ENCODE data around the gene TMTC2.

The TMTC2 gene

GRCh38 chr12:82852529-82852928 is 165.8 kb downstream of the TMTC2 start:
- no peak for DNase-seq

- DNase-seq, result no peak
Observed at GRCh38 chr12:82855872-82856271, 169.2 kb downstream of the TMTC2 start.

GRCh38 chr12:82857276-82857675 is 170.6 kb downstream of the TMTC2 start:
- DNase-seq, result no peak

GRCh38 chr12:82857911-82858533 is 171.3 kb downstream of the TMTC2 start:
- no peak for DNase-seq

- no peak for DNase-seq
Observed at GRCh38 chr12:82858534-82858917, 171.8 kb downstream of the TMTC2 start.

- DNase-seq, result no peak
Observed at GRCh38 chr12:82862069-82862841, 175.5 kb downstream of the TMTC2 start.

GRCh38 chr12:82862876-82863649 is 176.4 kb downstream of the TMTC2 start:
- DNase-seq, result no peak

- DNase-seq, result no peak
Observed at GRCh38 chr12:82866227-82866775, 179.6 kb downstream of the TMTC2 start.

- DNase-seq, result no peak
Observed at GRCh38 chr12:82866946-82867345, 180.2 kb downstream of the TMTC2 start.

GRCh38 chr12:82867762-82868500 is 181.2 kb downstream of the TMTC2 start:
- DNase-seq, result no peak

- no peak for DNase-seq
Observed at GRCh38 chr12:82870771-82871377, 184.2 kb downstream of the TMTC2 start.

- DNase-seq, result no peak
Observed at GRCh38 chr12:82872088-82872487, 185.4 kb downstream of the TMTC2 start.

- DNase-seq, result no peak
Observed at GRCh38 chr12:82873309-82873708, 186.6 kb downstream of the TMTC2 start.

- DNase-seq, result no peak
Observed at GRCh38 chr12:82873951-82874350, 187.2 kb downstream of the TMTC2 start.

GRCh38 chr12:82874945-82875344 is 188.2 kb downstream of the TMTC2 start:
- DNase-seq, result no peak

GRCh38 chr12:82876075-82876474 is 189.4 kb downstream of the TMTC2 start:
- DNase-seq, result no peak

GRCh38 chr12:82877963-82878362 is 191.3 kb downstream of the TMTC2 start:
- DNase-seq, result no peak

GRCh38 chr12:82880442-82880901 is 193.8 kb downstream of the TMTC2 start:
- DNase-seq, result no peak

- no peak for DNase-seq
Observed at GRCh38 chr12:82883394-82884355, 197.0 kb downstream of the TMTC2 start.

GRCh38 chr12:82886671-82887340 is 200.1 kb downstream of the TMTC2 start:
- DNase-seq, result no peak

All from NCI-H1930 (cell line).